ENCODE measurements around the gene DCAF17. TPM values are rescaled to one million over a fixed set of nuclear protein-coding genes. Genes with fewer than 3 reads are reported as not detected.
"Not testable (repeated sequence)": the region's sequence is repeated elsewhere in the genome, so short reads cannot be mapped to it uniquely, and the experiment has no call there.

The DCAF17 gene
- total RNA-seq, 1 donor from 2014 or later, result 25.2 TPM

- H4K20me1 ChIP-seq (ENCODE audit: insufficient read depth, low read length), result no peaks in the 10 kb centered on the region
- no peak overlapping the region for H3K27ac Mint-ChIP-seq (ENCODE audit: unreplicated experiment)
- no peaks in the 10 kb centered on the region for H3K36me3 ChIP-seq (ENCODE audit: insufficient read depth, low read length)
- no peaks in the 10 kb centered on the region for H3K27me3 Mint-ChIP-seq (ENCODE audit: low read depth, unreplicated experiment)
- no peaks in the 10 kb centered on the region for H3K4me1 ChIP-seq (ENCODE audit: insufficient read depth, low read length)
- no peak overlapping the region for H2AFZ ChIP-seq (ENCODE audit: low read depth, low read length)
- DNase-seq (ENCODE audit: low read depth) (no peak), FAIRE-seq (no peak)
- H3K4me3 ChIP-seq (ENCODE audit: insufficient read depth, low read depth, low read length), result no peak overlapping the region
- H3K9me3 ChIP-seq (ENCODE audit: insufficient read depth, low read depth, low read length), result no peaks in the 10 kb centered on the region
- H3K9me3 Mint-ChIP-seq (ENCODE audit: unreplicated experiment), result no peaks in the 10 kb centered on the region
- peaks cover 13% of the 10 kb centered on the region for H3K36me3 Mint-ChIP-seq (ENCODE audit: low read depth, unreplicated experiment)
- H3K4me2 ChIP-seq (ENCODE audit: low read length), result no peak overlapping the region
- no peak overlapping the region for H3K27ac ChIP-seq (ENCODE audit: low read depth, low read length)
- H3K27me3 ChIP-seq (ENCODE audit: insufficient read depth, low read length), result no peaks in the 10 kb centered on the region
- no peak overlapping the region for H3K4me3 Mint-ChIP-seq (ENCODE audit: unreplicated experiment)
- peaks cover 2% of the 10 kb centered on the region for H3K4me1 Mint-ChIP-seq (ENCODE audit: low read depth, unreplicated experiment)
- TF ChIP-seq CTCF (IDR thresholded peaks at IDR 0.05; ENCODE audit: insufficient read depth, low read depth, low read length), result no peak
- TF ChIP-seq EZH2 (IDR thresholded peaks at IDR 0.05; ENCODE audit: insufficient read depth, low read length), result no peak
- no peaks in the 10 kb centered on the region for H3K79me2 ChIP-seq (ENCODE audit: insufficient read depth, low read length)
- H3K9ac ChIP-seq (ENCODE audit: low read length), result no peak overlapping the region
Observed at GRCh38 chr2:171492664-171493063, 58.6 kb downstream of the DCAF17 start.

- H3K27me3 ChIP-seq (ENCODE audit: insufficient read depth, low read length); H3K27me3 Mint-ChIP-seq (ENCODE audit: low read depth, unreplicated experiment); FAIRE-seq; H3K4me3 Mint-ChIP-seq (ENCODE audit: unreplicated experiment); H3K27ac ChIP-seq (ENCODE audit: low read depth, low read length); H3K4me3 ChIP-seq (ENCODE audit: insufficient read depth, low read depth, low read length); H3K4me1 Mint-ChIP-seq (ENCODE audit: low read depth, unreplicated experiment); H3K36me3 Mint-ChIP-seq (ENCODE audit: low read depth, unreplicated experiment); H3K36me3 ChIP-seq (ENCODE audit: insufficient read depth, low read length); H3K9me3 ChIP-seq (ENCODE audit: insufficient read depth, low read depth, low read length); H3K27ac Mint-ChIP-seq (ENCODE audit: unreplicated experiment); DNase-seq (ENCODE audit: low read depth); H3K79me2 ChIP-seq (ENCODE audit: insufficient read depth, low read length); H2AFZ ChIP-seq (ENCODE audit: low read depth, low read length); H3K4me2 ChIP-seq (ENCODE audit: low read length); H4K20me1 ChIP-seq (ENCODE audit: insufficient read depth, low read length); H3K9ac ChIP-seq (ENCODE audit: low read length); H3K9me3 Mint-ChIP-seq (ENCODE audit: unreplicated experiment); H3K4me1 ChIP-seq (ENCODE audit: insufficient read depth, low read length): not testable (repeated sequence)
Observed at GRCh38 chr2:171497664-171498063, 63.6 kb downstream of the DCAF17 start.

- no peaks in the 10 kb centered on the region for H4K20me1 ChIP-seq (ENCODE audit: insufficient read depth, low read length)
- peak overlapping the region; percentile 63 for H3K4me2 ChIP-seq (ENCODE audit: low read length)
- peak; percentile 55 for DNase-seq (ENCODE audit: low read depth)
Observed at GRCh38 chr2:171505374-171505773, 71.3 kb downstream of the DCAF17 start.

More at GRCh38 chr2:171505374-171505773, 71.3 kb downstream of the DCAF17 start:
- Mint-ChIP-seq H3K36me3 (ENCODE audit: low read depth, unreplicated experiment) (no peaks in the 10 kb centered on the region), H3K27ac (ENCODE audit: unreplicated experiment) (peak overlapping the region; percentile 81), H3K27me3 (ENCODE audit: low read depth, unreplicated experiment) (peaks cover 4% of the 10 kb centered on the region), H3K4me1 (ENCODE audit: low read depth, unreplicated experiment) (peaks cover 5% of the 10 kb centered on the region), H3K4me3 (ENCODE audit: unreplicated experiment) (no peak overlapping the region), H3K9me3 (ENCODE audit: unreplicated experiment) (no peaks in the 10 kb centered on the region)
- no peak overlapping the region for H3K4me3 ChIP-seq (ENCODE audit: insufficient read depth, low read depth, low read length)
- TF ChIP-seq CTCF (IDR thresholded peaks at IDR 0.05; ENCODE audit: insufficient read depth, low read depth, low read length), result no peak
- H3K36me3 ChIP-seq (ENCODE audit: insufficient read depth, low read length), result no peaks in the 10 kb centered on the region
- no peaks in the 10 kb centered on the region for H3K9me3 ChIP-seq (ENCODE audit: insufficient read depth, low read depth, low read length)
- H2AFZ ChIP-seq (ENCODE audit: low read depth, low read length), result peak overlapping the region; percentile 9
- H3K79me2 ChIP-seq (ENCODE audit: insufficient read depth, low read length), result no peaks in the 10 kb centered on the region
- no peak overlapping the region for H3K9ac ChIP-seq (ENCODE audit: low read length)
- peaks cover 3% of the 10 kb centered on the region for H3K4me1 ChIP-seq (ENCODE audit: insufficient read depth, low read length)
- H3K27me3 ChIP-seq (ENCODE audit: insufficient read depth, low read length), result no peaks in the 10 kb centered on the region
- H3K27ac ChIP-seq (ENCODE audit: low read depth, low read length), result no peak overlapping the region
- no peak for FAIRE-seq
